GM12891 (cell line): ENCODE results near the gene MLLT11.
A peak's percentile ranks its signal among the peaks of the same experiment; 100 is the strongest.

Experiments
- PAX5 ChIP-seq: IDR thresholded peaks from 2 replicates; pipeline ENCODE4 v1.6.1; 2011; ENCODE audit warnings: low read length, moderate library complexity, mild to moderate bottlenecking; ENCODE audit not compliant: insufficient read depth, severe bottlenecking
- POLR2A ChIP-seq: IDR thresholded peaks from 2 replicates; pipeline ENCODE4 v1.6.1; 2011; ENCODE audit warnings: low read depth, low read length, control low read depth
- POLR2AphosphoS5 ChIP-seq: IDR thresholded peaks from 2 replicates; pipeline ENCODE4 v1.6.1; 2011; ENCODE audit warnings: low read depth, low read length, control low read depth
- TAF1 ChIP-seq: IDR thresholded peaks from 2 replicates; pipeline ENCODE4 v1.6.1; 2011; ENCODE audit warnings: low read depth, low read length, control low read depth

- peak; percentile 30; the same call in 1 of the 2 replicates for TF ChIP-seq POLR2A
- no peak for TF ChIP-seq PAX5
- TF ChIP-seq POLR2AphosphoS5, result no peak
- no peak for TF ChIP-seq TAF1
Measured at GRCh38 chr1:151056149-151056548, 4.0 kb upstream of the MLLT11 start.
